ENCODE results near the gene ACTR3.
A peak's percentile ranks its signal among the peaks of the same experiment; 100 is the strongest.

The ACTR3 gene

DNA sequence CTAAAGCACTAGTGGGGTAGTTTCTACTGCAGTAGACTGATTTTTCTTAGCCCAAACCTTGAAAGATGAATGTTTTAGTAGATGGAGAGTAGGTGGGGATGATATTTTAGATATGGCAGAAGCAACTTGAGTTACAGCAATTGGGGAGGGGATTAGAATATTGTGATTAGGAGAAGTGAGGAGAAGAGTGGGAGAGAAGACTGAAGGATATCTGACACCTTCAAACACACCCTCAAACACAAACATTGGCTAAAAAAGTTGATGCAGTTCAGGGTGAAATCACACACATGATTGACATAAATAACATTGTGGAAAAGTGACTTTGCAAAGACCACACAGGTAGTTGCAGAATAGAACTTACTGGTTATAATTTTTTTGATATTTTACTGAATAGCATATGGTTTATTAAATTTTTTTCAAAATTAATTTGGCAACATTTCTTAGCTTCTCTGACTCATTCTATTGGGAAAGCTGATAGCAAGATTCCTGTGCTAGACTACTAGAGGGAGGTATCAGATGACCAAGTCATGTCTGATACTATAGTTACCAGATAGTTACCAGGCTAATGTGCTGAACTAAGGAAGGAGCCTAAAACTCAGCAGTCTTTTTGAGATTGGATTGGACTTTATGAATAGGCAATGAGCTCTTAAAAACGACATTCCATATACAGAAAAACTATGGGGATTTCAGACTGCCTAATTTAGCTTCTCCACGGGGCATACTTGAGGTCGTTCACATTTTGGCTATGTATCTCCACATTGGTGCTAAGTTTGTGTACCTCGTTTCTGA lies 73.0 kb downstream of the ACTR3 start:
- Histone ChIP-seq H3K36me3 (replicated peaks) (peaks cover 19% of the 10 kb centered on the region), H3K27ac (peak overlapping the region; percentile 61), H3K4me3 (ENCODE audit: low read depth, low read length) (no peak overlapping the region), H3K27me3 (replicated peaks) (no peaks in the 10 kb centered on the region)
- in situ Hi-C loops (cut with HindIII; ENCODE audit: low pct_ligation_motif_present, low sequenced_read_pairs), result loop anchor here (25.0 kb wide), 1 partner anchor 201 kb away; the partner anchor contains the start of gene SLC35F5
- peak; percentile 53 for DNase-seq
- TF ChIP-seq, protein P1, sequence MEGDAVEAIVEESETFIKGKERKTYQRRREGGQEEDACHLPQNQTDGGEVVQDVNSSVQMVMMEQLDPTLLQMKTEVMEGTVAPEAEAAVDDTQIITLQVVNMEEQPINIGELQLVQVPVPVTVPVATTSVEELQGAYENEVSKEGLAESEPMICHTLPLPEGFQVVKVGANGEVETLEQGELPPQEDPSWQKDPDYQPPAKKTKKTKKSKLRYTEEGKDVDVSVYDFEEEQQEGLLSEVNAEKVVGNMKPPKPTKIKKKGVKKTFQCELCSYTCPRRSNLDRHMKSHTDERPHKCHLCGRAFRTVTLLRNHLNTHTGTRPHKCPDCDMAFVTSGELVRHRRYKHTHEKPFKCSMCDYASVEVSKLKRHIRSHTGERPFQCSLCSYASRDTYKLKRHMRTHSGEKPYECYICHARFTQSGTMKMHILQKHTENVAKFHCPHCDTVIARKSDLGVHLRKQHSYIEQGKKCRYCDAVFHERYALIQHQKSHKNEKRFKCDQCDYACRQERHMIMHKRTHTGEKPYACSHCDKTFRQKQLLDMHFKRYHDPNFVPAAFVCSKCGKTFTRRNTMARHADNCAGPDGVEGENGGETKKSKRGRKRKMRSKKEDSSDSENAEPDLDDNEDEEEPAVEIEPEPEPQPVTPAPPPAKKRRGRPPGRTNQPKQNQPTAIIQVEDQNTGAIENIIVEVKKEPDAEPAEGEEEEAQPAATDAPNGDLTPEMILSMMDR (IDR thresholded peaks at IDR 0.05; ENCODE audit: low read depth, low read length, missing control alignments), result no peak

DNA sequence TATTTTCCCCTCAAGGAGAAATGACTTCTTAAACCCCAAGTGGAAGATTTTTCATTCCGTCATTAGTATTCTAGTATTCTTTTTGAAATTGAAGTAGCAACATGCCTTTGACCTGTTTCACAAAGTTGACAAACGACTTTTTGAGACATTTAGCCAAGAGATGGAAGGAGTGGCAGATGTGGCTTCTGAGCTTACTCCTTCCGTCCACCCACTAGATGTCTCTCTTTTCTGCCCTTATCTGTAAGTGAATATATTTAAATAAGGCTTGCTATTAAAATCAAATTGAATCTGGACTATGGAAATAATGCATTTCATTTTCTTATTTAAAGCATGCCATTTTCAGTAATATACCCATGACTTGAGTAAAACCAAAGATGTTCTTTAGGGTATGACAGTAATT lies 74.1 kb downstream of the ACTR3 start:
- H3K4me3 ChIP-seq (ENCODE audit: low read depth, low read length), result no peak overlapping the region
- in situ Hi-C loops (cut with HindIII; ENCODE audit: low pct_ligation_motif_present, low sequenced_read_pairs), result loop anchor here (25.0 kb wide), 1 partner anchor 202 kb away; the partner anchor contains the start of gene SLC35F5
- no peak overlapping the region for H3K27ac ChIP-seq
- peaks cover 22% of the 10 kb centered on the region for H3K36me3 ChIP-seq (replicated peaks)
- TF ChIP-seq, protein P1 (IDR thresholded peaks at IDR 0.05; ENCODE audit: low read depth, low read length, missing control alignments), result no peak
- H3K27me3 ChIP-seq (replicated peaks), result no peaks in the 10 kb centered on the region
- DNase-seq, result no peak

DNA sequence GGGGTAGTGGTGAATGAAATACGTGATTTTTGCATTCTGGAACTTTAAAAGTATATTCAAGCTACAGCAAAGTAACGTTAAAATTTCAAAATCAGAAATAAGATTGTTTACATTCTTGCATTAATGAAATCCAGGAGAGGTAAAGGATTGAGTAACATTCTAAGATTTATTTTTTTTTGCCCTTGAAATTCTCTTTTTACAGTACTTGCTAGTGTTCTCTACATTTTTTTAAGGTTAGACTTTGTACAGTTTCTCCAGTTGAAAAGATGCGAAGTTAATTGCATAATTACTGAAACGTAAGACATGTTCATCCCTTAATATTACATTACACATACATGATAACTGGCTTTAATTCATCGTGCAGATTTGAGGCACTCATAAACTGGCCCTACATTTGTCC lies 74.5 kb downstream of the ACTR3 start:
- TF ChIP-seq, protein P1 (IDR thresholded peaks at IDR 0.05; ENCODE audit: low read depth, low read length, missing control alignments), result no peak
- no peak for DNase-seq
- no peak overlapping the region for H3K4me3 ChIP-seq (ENCODE audit: low read depth, low read length)
- no peaks in the 10 kb centered on the region for H3K27me3 ChIP-seq (replicated peaks)
- in situ Hi-C loops (cut with HindIII; ENCODE audit: low pct_ligation_motif_present, low sequenced_read_pairs), result loop anchor here (25.0 kb wide), 1 partner anchor 202 kb away; the partner anchor contains the start of gene SLC35F5
- peaks cover 26% of the 10 kb centered on the region for H3K36me3 ChIP-seq (replicated peaks)
- no peak overlapping the region for H3K27ac ChIP-seq

DNA sequence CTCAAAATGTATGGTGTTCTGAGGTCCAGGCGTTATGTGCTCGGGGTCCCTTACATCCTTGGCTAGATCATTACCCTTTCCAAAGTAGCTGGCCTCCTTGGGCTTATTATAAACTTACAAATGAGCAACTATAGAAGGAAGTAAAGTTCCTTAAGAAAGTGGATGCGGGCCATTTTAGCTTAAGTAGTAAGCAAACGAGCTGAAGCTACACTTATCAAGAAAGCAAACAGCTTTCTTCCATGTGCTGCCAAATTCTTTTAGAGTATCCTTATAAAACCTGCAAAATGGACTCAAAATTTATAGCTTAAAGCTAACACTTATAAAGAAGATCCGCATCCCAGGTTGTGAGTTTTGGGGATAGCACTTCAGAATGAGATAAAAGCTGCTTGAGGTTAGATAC lies 75.3 kb downstream of the ACTR3 start:
- no peak overlapping the region for H3K4me3 ChIP-seq (ENCODE audit: low read depth, low read length)
- in situ Hi-C loops (cut with HindIII; ENCODE audit: low pct_ligation_motif_present, low sequenced_read_pairs), result loop anchor here (25.0 kb wide), 1 partner anchor 203 kb away; the partner anchor contains the start of gene SLC35F5
- no peak for DNase-seq
- TF ChIP-seq, protein P1 (IDR thresholded peaks at IDR 0.05; ENCODE audit: low read depth, low read length, missing control alignments), result no peak
- peaks cover 28% of the 10 kb centered on the region for H3K36me3 ChIP-seq (replicated peaks)
- H3K27ac ChIP-seq, result no peak overlapping the region
- no peaks in the 10 kb centered on the region for H3K27me3 ChIP-seq (replicated peaks)

DNA sequence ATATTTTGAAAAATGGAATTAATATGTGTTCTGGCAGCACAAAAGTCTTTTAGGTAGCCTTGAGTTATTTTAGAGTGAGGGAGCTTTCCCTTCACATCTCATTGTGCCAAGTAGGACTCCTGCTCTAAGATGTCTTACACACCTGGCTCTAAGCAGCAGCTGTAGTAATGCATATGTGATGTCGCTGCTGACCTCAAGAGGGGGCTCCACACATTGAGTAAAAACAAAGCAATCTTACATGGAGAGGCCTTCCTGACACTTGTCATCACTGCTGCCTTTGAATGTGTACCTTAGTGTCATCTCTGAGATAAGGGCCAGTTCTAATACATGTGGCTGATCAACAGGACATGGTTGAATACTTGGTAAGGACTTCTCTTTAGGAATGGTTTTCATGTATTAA lies 75.8 kb downstream of the ACTR3 start:
- TF ChIP-seq, protein P1 (IDR thresholded peaks at IDR 0.05; ENCODE audit: low read depth, low read length, missing control alignments), result peak; percentile 73
- Histone ChIP-seq H3K4me3 (ENCODE audit: low read depth, low read length) (no peak overlapping the region), H3K36me3 (replicated peaks) (peaks cover 29% of the 10 kb centered on the region), H3K27me3 (replicated peaks) (no peaks in the 10 kb centered on the region), H3K27ac (no peak overlapping the region)
- DNase-seq, result peak; percentile 44
- in situ Hi-C loops (cut with HindIII; ENCODE audit: low pct_ligation_motif_present, low sequenced_read_pairs), result loop anchor here (25.0 kb wide), 1 partner anchor 203 kb away; the partner anchor contains the start of gene SLC35F5
